ENCODE data around the gene SERTAD1.

SERTAD1 gene

DNA sequence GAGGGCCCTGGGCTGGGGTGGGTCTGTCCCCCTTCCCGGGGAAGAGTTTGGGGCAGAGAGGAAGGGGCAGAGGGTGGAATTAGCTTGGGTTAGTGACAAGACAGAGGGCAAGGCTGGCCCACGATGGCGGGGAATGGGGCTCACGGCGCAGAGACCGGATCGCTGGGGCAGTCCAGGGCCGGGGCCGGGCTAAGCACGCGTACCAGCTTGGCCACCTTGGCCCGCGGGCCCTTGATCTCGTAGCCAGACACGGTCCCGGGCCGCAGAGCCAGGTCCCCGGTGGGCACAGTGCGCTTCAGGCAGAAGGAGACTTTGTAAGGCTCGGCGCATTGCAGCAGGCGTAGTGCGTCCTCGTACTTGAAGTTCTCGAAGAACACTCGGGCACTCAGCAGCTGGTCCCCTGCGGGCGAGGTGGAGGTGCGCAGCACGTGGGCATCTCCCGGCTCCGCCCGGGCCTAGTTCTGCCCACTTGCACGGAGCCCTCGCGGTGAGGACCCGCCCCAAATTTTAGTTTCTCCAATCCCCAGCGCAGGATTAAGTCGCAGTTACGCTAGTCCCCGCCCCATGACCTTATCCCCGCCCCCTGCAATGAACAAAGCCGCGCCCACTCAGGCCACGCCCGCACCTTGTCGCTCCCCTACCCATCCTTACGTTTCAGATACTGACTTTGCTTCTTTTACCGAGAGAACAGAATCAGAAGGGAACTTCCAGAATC, 27.2 kb downstream of the SERTAD1 start:
- peak; percentile 8 for DNase-seq

DNA sequence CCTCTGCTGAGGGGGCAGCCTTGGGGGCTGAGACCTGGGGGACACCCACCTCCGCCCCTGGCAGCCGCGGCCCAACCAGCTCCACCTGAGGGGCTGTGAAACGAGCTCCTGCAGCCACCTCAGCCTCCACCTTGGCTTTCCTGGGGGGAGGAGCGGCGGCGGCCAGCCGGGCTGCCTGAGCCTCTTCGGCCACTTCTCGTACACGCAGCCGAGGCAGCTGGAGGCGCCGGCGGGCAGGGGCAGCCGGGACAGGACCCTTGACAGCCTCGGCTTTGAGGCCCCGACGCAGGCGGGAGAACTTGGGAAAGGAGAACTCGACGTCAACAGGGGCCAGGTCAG, 28.3 kb downstream of the SERTAD1 start:
- DNase-seq: no peak

DNA sequence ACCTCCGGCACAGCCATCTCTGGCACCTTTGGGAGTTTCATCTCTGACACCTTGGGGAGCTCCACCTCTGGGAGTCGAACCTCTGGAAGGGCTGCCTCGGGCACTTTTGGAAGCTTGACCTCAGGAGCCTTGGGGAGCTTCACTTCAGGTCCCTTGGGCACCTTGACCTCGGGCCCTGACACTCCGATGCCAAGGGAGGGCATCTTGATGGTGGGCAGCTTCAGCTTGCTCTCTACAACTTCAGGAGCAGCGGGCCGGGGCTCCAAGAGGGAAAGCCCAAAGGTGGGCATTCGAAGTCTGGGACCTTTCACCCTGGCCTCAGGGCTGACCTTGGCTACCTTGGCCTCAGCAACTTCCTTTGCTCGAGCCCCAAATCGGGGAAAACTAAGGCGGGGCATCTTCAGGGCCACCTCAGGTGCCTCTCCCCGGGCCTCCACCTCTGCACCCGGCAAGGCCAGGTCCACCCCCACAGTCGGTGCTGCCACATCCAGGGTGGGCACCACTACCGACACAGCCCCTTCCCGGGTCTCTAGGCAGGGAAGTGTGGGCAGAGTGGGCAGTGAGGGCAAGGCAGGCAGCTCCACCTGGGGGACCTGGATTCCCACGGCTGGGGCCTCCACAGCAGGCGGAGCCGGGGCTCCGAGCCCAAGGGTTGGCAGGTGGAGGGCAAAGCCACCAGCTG, 28.8 kb downstream of the SERTAD1 start:
- no peak for DNase-seq

DNA sequence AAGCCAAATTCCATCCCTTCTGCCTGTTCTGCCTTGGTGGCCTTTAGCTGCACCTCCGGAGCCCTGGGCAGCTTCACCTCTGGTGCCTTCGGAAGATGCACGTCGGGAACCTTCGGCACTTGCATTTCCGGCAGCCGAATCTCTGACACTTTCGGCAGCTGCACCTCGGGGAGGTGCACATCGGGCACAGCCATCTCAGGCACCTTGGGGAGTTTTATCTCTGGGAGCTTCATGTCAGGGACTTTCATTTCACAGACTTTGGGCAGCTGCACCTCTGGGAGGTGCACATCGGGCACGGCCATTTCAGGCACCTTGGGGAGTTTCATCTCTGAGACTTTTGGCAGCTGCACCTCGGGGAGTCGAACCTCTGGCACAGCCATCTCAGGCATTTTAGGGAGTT, 29.8 kb downstream of the SERTAD1 start:
- DNase-seq: no peak

DNA sequence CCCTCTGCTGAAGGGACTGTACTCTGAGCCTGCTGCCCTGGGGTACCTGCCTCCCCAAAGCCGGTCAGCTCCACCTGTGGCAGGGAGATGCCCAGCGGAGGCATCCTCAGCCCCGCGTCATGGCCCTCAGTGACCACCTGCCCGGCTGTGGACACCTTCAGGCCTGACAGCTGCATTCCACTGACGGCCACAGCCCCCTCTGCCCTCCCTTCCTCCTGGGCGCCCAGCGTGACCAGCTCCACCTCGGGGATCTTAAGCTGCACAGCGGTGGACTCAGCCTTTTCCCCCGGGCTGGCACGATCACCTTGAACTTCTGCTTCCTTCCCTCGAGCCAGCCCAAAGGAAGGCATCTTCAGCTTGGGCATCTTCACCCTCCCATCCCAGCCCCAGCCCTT, 31.0 kb downstream of the SERTAD1 start:
- no peak for DNase-seq

DNA sequence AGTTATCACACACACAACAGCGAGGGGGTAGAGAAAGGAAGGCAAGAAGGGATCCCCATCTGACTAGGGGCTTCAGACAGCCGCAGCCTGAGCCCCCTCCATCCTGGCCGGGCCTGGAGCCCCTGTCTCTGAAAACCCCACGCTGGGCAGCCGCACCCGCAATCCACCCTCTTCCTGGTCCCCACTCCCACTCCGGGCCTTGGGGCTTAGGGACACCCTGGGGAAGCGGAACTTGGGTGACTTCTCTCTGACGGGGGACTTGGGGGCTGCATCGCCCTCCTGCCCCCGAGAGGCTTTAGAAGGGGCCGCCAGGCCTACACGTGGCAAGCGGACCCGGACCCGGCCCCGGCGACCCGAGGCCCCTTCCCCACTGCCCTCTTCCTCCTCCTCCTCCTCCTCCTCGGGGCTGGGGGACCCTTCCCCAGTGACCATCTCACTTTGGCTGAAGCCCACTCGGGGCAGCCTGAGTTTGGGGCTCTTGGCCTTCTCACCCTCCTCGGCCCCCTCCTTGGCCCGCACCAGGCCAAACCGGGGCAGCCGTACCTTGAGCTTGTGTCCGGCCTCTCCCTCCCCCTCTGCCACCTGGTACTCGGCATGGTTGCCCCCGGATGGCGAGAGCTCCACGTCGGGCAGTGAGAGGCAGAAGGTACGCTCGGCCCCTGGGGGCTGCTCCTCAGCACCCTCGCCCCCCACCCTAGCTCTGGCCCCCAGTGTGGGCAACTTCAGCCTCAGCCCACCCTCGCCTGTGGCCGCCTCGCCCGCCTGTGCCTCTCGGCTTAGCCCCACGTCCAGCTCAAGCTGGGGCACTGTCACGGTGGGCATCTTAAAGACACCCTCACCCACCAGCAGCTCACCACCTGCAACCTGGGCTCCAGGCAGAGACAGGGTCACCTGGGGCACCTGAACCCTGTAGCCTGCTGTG, 31.6 kb downstream of the SERTAD1 start:
- DNase-seq: no peak

DNA sequence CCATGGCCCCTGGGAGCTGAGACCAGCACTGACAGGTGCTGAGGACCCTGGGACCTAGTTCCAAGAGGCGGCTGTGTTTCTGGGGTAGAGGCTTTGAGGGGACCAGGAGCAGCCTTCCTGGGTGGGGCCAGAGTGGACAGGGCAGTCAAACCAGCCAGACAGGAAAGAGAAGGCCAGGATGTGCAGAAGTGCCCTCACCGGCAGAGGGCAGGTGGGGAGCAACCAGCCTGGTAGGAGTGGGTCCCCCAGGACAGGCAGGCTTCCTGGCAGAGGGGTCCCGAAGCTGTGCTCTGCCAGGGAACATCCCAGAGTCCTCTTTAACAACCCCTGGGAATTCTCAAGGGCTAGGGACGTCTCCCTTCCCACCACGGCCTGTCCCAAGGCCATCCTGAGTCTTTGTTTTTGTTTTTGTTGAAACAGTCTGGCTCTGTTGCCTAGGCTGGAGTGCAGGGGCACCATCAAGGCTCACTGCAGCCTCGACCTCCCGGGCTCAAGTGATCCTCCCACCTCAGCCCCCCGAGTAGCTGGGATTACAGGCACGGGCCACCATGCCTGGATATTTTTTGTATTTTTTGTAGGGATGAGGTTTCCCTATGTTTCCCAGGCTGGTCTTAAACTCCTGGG, 32.8 kb downstream of the SERTAD1 start:
- DNase-seq: no peak

DNA sequence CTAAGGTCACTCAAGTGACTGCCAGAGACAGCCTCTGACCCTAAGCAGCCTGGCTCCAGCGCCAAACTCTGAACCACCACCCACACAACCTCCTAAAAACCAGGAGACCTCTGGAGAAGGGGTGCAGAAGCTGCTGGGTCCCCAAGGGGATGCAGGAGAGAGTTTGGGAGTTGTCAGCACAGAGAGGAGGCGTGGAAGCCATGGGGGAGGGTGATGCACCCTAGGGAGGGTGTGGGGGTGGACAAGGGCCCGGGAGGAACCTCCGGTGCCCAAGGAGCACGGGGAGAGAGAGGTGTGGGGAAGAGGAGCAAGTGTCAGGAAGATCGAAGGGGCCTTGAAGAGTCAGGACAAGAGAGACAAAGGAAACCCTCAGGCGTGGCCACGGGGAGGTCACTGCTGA, 33.7 kb downstream of the SERTAD1 start:
- no peak for DNase-seq

DNA sequence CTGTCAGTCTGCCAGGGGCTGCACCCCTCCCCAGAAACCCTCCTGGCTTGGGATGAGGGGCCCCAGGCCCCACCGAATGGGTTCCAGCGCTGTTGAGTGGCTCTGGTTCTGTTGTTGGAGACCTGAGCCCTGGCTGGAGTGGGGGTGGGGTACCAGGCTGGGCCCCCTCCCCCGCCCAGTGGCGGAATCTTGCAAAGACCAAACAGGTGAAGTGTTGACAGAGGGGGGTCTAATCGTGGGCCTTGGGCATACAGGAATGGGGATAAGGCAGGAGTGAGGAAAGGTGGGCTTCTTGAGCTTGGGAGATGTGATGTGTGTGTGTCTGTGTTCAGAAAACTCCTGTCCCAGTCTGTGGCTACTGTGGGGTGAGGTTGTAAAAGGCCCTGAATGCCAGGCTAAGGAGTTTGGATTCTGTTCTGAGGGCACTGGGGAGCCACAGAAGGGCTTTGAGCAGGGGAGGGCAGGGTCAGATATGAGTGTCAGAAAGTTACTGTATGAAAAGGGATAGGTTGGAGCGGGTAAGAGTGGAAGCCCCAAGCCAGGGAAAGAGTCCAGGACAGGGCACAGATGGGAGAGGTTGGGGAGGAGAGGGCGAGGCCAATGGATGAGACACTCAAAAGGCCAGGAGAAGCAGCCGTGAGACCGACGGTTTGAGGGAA, 35.6 kb downstream of the SERTAD1 start, which contains the start of gene HIPK4:
Gene HIPK4 (minus strand): TSS at position 98 of the 659 bp plus-strand sequence. CDS start 279 bp downstream, outside the sequence.
- no peak for DNase-seq

DNA sequence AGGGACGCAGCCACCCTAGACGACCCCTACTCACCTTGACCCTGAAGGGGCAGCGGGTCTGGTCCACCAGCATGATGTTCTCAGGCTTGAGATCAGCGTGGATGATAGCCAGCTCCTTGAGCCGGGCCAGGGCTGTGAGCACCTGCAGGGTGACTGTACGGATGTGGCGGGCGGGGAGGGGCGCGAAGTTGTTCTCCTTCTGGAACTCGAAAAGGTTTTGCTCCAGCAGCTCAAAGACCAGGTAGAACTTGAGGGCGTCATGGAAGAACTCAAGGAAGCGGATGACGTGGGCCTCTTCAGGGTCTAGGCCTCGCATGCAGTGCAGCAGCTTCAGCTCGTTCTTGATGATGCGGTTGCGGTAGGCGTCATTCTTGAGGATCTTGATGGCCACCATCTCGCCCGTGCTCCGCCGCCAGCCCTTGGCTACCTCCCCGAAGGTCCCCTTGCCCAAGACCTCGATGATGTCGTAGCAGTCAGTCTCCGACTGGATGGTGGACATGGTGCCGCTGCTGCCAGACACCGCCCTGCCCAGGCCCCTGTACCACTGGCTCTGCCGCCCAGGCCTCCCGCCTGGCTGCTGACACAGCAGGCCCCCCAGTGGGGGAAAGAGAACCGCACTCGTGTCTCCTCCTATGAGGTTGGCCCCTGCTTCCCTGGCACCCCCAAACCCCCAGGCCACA, 36.2 kb downstream of the SERTAD1 start:
- DNase-seq: no peak

DNA sequence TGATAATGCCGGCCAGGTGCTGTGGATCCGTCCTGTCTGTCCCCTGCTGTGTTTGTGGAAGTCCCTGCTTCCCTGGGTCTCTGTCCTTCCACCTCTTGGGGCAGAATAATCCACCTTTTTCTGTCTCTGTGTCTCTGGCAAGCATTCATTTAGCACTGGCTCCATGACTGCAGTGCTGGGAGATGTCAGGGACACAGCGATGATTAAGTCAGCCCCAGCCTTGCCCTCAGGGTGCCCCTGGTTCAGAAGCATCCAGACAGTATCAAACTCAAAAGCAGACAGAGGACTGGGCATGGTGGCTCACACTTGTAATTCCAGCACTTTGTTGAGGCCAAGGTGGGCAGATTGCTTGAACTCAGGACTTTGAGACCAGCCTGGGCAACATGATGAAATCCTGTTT, 37.3 kb downstream of the SERTAD1 start:
- no peak for DNase-seq

DNA sequence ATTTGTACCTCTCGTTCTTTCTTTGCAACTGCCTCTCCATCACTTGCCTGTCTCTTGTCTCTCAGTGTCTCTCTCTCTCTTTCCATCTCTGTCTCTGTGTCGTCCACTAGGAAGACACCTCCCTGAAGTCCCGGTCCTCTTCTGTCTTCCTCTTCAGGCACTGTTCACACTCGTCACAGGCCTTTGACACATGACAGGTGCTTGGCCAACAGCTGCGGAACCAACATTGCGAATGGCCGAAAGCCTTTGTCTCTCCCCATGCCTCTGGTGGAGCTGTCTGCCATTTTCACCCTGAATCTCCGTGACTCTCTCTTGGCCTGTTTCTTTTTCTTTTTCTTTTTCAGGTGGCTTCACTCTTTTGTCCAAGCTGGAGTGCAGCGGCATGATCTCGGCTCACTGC, 38.6 kb downstream of the SERTAD1 start:
- no peak for DNase-seq

DNA sequence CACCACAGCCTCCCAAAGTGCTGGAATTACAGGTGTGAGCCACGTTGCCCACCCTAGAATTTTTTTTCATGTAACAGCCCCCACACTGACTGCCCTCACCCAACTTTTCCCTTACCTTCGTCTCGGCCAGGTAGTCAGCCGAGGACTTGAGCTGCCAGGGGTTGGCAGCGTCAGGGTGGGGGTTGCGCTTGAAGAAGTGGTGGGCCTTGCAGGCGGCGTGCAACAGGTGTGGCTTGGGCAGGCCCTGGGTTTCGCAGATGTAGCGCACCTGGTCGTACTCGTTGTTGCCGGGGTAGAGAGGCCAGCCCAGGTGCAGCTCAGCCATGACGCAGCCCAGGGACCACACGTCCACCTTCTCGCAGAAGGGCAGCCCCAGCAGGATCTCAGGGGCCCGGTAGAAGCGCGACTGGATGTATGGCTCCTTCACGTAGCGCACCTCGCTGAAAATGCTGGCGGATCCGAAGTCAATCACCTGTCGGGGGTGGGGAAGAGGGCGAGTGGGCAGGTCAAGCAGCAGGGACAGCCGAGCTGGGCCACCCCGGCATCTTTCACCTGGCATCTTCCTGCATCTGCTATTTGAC, 42.0 kb downstream of the SERTAD1 start:
- no peak for DNase-seq

DNA sequence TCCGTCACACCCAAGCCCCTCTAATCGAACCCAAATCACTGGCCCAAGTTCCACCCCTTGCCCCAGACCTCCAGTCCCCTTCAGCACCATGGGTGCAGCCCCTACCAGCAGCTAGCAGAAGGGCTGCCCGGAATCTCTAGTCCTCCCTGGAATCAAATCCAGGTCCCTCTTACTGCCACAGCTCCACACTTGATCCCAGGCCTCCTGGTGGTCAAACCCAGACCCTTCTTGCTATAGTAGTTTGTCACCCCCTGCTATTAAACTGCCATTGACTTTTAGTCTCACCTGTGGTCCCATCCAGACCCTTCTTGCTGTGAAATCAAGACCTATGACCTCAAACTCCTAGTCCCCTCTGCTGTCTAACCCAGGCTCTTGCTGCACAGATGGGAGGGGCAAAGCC, 44.5 kb downstream of the SERTAD1 start:
- no peak for DNase-seq

DNA sequence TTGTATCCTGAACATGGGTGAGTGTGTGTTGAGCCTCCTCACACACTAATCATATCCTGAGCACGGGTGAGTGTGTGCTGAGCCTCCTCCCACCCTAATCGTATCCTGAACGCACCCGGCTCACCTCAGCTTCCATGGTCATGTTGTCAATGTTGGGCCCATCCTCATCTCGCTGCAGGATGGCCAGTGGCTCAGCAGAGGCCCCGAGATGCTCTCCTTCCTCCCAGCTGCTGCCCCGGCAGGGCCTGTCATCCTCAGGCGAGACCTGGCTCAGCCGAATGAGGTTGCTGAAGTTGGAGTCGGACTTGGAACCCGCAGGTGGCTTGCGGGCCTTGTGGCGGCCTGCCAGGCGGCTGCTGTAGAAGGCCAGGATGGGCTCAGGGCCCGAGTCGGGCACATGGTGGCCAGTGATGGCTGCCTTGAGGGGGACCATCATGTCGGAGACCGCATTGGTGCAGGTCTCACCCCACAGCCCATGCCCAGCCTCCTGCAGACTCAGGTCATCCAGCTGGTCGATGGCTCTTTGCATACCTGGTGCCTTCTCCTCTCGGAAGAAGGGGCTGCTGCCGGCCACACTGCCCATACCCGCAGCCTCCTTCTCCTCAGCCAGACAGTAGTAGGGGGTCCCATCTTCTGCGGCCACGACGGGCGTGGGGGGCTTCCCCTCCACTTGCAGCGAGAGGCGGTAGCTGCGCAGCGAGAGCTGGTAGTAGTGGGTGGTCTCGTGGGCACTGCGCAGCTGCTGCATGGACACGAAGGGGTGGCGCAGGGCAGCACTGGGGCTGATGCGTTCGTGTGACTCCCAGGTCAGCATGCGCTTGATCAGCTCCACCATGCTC, 45.4 kb downstream of the SERTAD1 start:
- no peak for DNase-seq

DNA sequence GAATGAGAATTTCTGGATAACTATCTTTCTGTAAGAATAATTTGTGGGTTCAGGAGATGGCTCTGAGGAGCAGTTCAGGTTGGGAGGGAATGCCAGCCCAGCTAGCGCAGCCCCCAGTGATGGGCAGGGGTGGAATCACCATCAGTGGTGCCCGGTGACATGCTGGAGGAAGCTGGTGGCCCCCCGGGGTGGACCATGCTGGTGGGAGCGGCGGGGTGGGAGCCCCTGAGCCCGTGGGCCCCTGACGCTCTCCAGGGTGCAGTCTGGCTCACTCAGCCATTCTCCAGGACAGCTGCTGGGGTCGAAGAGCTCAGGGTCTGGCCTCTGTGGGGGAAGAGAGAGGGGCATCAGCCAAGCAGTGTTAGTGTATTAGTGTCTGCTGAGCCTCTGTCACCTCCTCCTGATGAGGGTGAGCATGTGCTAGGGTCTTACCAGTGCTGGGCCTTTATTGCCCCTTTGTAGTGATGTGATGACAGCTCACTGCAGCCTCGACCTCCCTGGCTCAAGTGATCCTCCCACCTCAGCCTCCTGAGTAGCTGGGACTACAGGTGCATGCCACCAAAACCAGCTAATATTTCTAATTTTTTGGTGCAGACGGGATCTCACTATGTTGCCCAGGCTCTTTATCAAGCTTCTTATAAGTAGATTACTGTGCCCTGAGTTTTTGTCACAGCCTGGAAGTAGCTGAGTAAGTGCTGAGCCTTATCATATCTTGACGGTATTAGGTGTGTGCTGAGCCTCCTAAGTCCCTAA, 46.2 kb downstream of the SERTAD1 start:
- no peak for DNase-seq

DNA sequence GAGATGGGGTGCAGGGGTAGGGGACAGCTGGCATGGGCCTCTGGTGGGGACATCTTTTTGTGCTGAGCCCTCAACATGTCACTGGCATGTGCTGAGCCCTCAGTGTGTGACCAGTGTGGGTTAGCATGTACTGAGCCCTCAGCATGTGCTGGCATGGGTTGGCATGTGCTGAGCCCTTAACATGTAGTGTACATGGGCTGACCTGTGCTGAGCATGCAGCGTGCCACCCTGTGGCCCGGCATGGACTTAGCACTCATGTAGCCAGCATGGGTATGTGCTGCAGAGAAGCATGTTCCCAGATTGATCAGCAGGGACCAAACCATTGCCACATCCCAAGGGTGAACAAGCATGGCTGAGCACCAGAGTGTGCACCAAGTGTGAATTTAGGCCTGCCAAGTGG, 47.3 kb downstream of the SERTAD1 start:
- no peak for DNase-seq

DNA sequence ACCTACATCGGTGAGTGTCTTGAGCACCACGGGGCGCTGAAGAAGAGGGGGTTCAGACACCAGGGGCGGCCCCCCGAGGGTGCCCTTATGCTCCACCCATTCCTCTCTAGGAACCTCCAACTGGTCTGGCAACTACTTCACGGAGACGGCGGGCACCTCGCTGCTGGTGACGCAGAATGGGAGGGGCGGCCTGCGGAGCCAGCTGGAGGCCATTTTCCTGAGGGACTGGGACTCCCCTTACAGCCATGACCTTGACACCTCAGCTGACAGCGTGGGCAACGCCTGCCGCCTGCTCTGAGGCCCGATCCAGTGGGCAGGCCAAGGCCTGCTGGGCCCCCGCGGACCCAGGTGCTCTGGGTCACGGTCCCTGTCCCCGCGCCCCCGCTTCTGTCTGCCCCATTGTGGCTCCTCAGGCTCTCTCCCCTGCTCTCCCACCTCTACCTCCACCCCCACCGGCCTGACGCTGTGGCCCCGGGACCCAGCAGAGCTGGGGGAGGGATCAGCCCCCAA, 47.9 kb downstream of the SERTAD1 start:
- DNase-seq: no peak

DNA sequence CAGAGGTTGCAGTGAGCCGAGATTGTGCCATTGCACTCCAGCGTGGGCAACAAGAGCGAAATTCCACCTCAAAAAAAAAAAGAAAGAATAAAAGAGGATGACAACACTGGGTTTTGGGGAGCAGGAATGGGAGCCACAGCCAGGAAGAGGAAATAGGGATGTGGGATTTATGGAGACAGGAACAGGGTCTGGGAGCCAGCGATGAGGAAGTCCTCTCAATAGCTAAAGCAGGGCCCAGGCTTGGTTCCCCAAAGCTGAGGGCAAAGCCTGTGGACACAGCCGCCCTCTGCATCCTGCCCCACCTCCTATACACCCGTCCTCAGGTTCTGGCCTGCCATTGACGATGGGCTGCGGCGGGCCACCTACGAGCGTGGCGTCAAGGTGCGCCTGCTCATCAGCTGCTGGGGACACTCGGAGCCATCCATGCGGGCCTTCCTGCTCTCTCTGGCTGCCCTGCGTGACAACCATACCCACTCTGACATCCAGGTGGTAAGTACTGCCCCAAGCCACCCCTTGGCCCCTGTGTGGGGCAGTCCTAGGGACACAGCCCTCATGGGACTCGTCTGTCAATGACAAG, 49.4 kb downstream of the SERTAD1 start:
- no peak for DNase-seq

All from NCI-H774 (cell line).